HG02678 (cell line): ENCODE data around the gene FSHB.
"Not testable (repeated sequence)": the region's sequence is repeated elsewhere in the genome, so short reads cannot be mapped to it uniquely, and the experiment has no call there.

Experiments used
- ATAC-seq: cut with Tn5 transposase; IDR thresholded peaks from one replicate; pipeline ENCODE4 v1.9.1; 2021; ENCODE audit warnings: mild to moderate bottlenecking, moderate library complexity; ENCODE audit not compliant: unreplicated experiment

Gene FSHB

GRCh38 chr11:30230714-30231113 lies at the start of gene FSHB:
Gene FSHB (plus strand): TSS chr11:30231014. CDS start chr11:30231903, 889 bp downstream.
- ATAC-seq: no peak

GRCh38 chr11:30186748-30187147 lies 44.1 kb upstream of the FSHB start:
- ATAC-seq: no peak

- ATAC-seq: no peak
These were observed 38.2 kb upstream of the FSHB start for GRCh38 chr11:30192620-30193019.

- peak; percentile 97 for ATAC-seq
These were observed 34.2 kb upstream of the FSHB start for GRCh38 chr11:30196400-30197206.

GRCh38 chr11:30197869-30198268 lies 32.9 kb upstream of the FSHB start:
- no peak for ATAC-seq

GRCh38 chr11:30202989-30203388 lies 27.8 kb upstream of the FSHB start:
- ATAC-seq: not testable (repeated sequence)

- ATAC-seq: no peak
These were observed 27.0 kb upstream of the FSHB start for GRCh38 chr11:30203850-30204249.

GRCh38 chr11:30206249-30206996 lies 24.4 kb upstream of the FSHB start:
- ATAC-seq: peak; percentile 91

GRCh38 chr11:30210357-30210756 lies 20.5 kb upstream of the FSHB start:
- ATAC-seq: no peak

GRCh38 chr11:30216534-30216933 lies 14.3 kb upstream of the FSHB start:
- no peak for ATAC-seq

- no peak for ATAC-seq
These were observed 12.5 kb upstream of the FSHB start for GRCh38 chr11:30218278-30218677.

- no peak for ATAC-seq
These were observed 5.2 kb upstream of the FSHB start for GRCh38 chr11:30225642-30226041.

GRCh38 chr11:30228323-30228884 lies 2.4 kb upstream of the FSHB start:
- no peak for ATAC-seq

- ATAC-seq: no peak
These were observed 8.2 kb downstream of the FSHB start for GRCh38 chr11:30239025-30239424.

GRCh38 chr11:30244265-30244664 lies 13.5 kb downstream of the FSHB start:
- ATAC-seq: no peak

GRCh38 chr11:30245621-30246020 lies 14.8 kb downstream of the FSHB start:
- ATAC-seq: no peak

- no peak for ATAC-seq
These were observed 23.8 kb downstream of the FSHB start for GRCh38 chr11:30254307-30255298.

- no peak for ATAC-seq
These were observed 24.8 kb downstream of the FSHB start for GRCh38 chr11:30255637-30256036.

- no peak for ATAC-seq
These were observed 26.2 kb downstream of the FSHB start for GRCh38 chr11:30257058-30257457.

GRCh38 chr11:30258679-30259078 lies 27.9 kb downstream of the FSHB start:
- ATAC-seq: peak; percentile 47

GRCh38 chr11:30260813-30261212 lies 30.0 kb downstream of the FSHB start:
- peak; percentile 89 for ATAC-seq
